HepG2 (cell line): ENCODE data around the gene LIF. TPM values are rescaled to one million over a fixed set of nuclear protein-coding genes. Genes with fewer than 3 reads are reported as not detected.

Experiments
- ADNP ChIP-seq: sonication (generic); formaldehyde crosslinking; IDR thresholded peaks from 2 replicates; pipeline ENCODE4 v1.4.0; 2020; ENCODE audit warnings: missing genetic modification reagents
- CAMTA2 ChIP-seq: sonication (generic); formaldehyde crosslinking; IDR thresholded peaks from 2 replicates; pipeline ENCODE4 v1.4.0; 2020; ENCODE audit warnings: mild to moderate bottlenecking, missing genetic modification reagents, borderline replicate concordance
- CENPBD1 ChIP-seq: sonication (generic); formaldehyde crosslinking; IDR thresholded peaks from 2 replicates; pipeline ENCODE4 v1.8.0; 2022; ENCODE audit warnings: missing genetic modification reagents, low read depth, mild to moderate bottlenecking, borderline replicate concordance
- CREB3 ChIP-seq: sonication (generic); formaldehyde crosslinking; IDR thresholded peaks from 2 replicates; pipeline ENCODE4 v1.5.0; 2020; ENCODE audit warnings: missing genetic modification reagents
- DDIT3 ChIP-seq: sonication (generic); formaldehyde crosslinking; IDR thresholded peaks from 2 replicates; pipeline ENCODE4 v1.4.0; 2020; ENCODE audit warnings: mild to moderate bottlenecking, missing genetic modification reagents
- EEA1 ChIP-seq: sonication (generic); formaldehyde crosslinking; IDR thresholded peaks from 2 replicates; pipeline ENCODE4 v1.5.1; 2020; ENCODE audit warnings: mild to moderate bottlenecking, missing genetic modification reagents, borderline replicate concordance
- ELK4 ChIP-seq: sonication (generic); formaldehyde crosslinking; IDR thresholded peaks from 2 replicates; pipeline ENCODE4 v1.9.0; 2021; ENCODE audit warnings: missing genetic modification reagents, borderline replicate concordance
- FOXK2 ChIP-seq: fragments of 450-650 bp; IDR thresholded peaks from 2 replicates; pipeline ENCODE4 v1.6.1; 2016
- GTF2F1 ChIP-seq: fragments of 150-350 bp; IDR thresholded peaks from 2 replicates; pipeline ENCODE4 v1.6.1; 2014; ENCODE audit warnings: low read length
- NCOA2 ChIP-seq: sonication (generic); formaldehyde crosslinking; IDR thresholded peaks from 2 replicates; pipeline ENCODE4 v1.8.0; 2022; ENCODE audit warnings: inconsistent platforms
- PRDM4 ChIP-seq: sonication (generic); formaldehyde crosslinking; IDR thresholded peaks from 2 replicates; pipeline ENCODE4 v1.9.0; 2021; ENCODE audit warnings: missing genetic modification reagents, borderline replicate concordance
- SSRP1 ChIP-seq: IDR thresholded peaks from 2 replicates; pipeline ENCODE4 v1.6.1; 2016; ENCODE audit warnings: control low read depth
- ZBTB20 ChIP-seq: sonication (generic); formaldehyde crosslinking; IDR thresholded peaks from 2 replicates; pipeline ENCODE4 v1.8.1; 2023; ENCODE audit warnings: missing genetic modification reagents, low read depth, mild to moderate bottlenecking, borderline replicate concordance
- ZBTB46 ChIP-seq: sonication (generic); formaldehyde crosslinking; IDR thresholded peaks from 2 replicates; pipeline ENCODE4 v1.4.0; 2020; ENCODE audit warnings: mild to moderate bottlenecking, missing genetic modification reagents, borderline replicate concordance
- ZNF274 ChIP-seq: sonication (generic); formaldehyde crosslinking; IDR thresholded peaks from 2 replicates; pipeline ENCODE4 v1.5.1; 2020; ENCODE audit warnings: mild to moderate bottlenecking, missing genetic modification reagents
- ZNF3 ChIP-seq: IDR thresholded peaks from 2 replicates; pipeline ENCODE4 v1.7.0; 2017; ENCODE audit warnings: inconsistent platforms
- ZNF335 ChIP-seq: sonication (generic); formaldehyde crosslinking; IDR thresholded peaks from 2 replicates; pipeline ENCODE4 v1.4.0; 2020; ENCODE audit warnings: missing genetic modification reagents
- ZNF512B ChIP-seq: sonication (generic); formaldehyde crosslinking; IDR thresholded peaks from 2 replicates; pipeline ENCODE4 v1.5.1; 2020; ENCODE audit warnings: missing genetic modification reagents, mild to moderate bottlenecking, borderline replicate concordance
- ZNF615 ChIP-seq: sonication (generic); formaldehyde crosslinking; IDR thresholded peaks from 2 replicates; pipeline ENCODE4 v1.5.0; 2020; ENCODE audit warnings: mild to moderate bottlenecking, missing genetic modification reagents, borderline replicate concordance
- polyA plus RNA-seq, 8 experiments: library from polyadenylated mRNA; depleted of rRNA in 3 of 8; stranded (reverse) in 7 of 8; unstranded in 1 of 8; fragments of >200 nt; fragmentation: Illumina TruSeq in 4 of 8; extraction: Trizol in 4 of 8; gene quantifications; 2 replicates each; pipeline versions ENCODE4 v1.2.1 to v1.2.3, GENCODE V29; 2011 to 2016; ENCODE audit warnings: low read depth in 4 of 8, missing spikeins in 1 of 8, mixed read lengths in 1 of 8; ENCODE audit not compliant: insufficient read depth in 1 of 8
- total RNA-seq, 5 experiments: library from RNA; depleted of rRNA; stranded (reverse); fragments of >200 nt; fragmentation: Illumina TruSeq; extraction: Trizol; gene quantifications; 2 replicates each; pipeline ENCODE4 v1.2.3, GENCODE V29; 2016; ENCODE audit warnings: low read depth in 1 of 5

LIF gene
- total and polyA plus RNA-seq, 2 of the 13 experiments (the other 11 are each of a cell fraction or from before 2014, with no cell fraction given), result 3.6 to 8.5 TPM

GRCh38 chr22:30286813-30287647, 40.5 kb upstream of the LIF start (continued):
- TF ChIP-seq ZNF512B (CRISPR knock-in tag) (no peak), ZNF335 (CRISPR knock-in tag) (no peak), SSRP1 (no peak), ZBTB46 (no peak), ADNP (CRISPR knock-in tag) (no peak), EEA1 (CRISPR knock-in tag) (no peak), ZNF274 (CRISPR knock-in tag) (no peak), NCOA2 (CRISPR knock-in tag) (0 out of 2 replicates have a peak, but pooled peaks have one; percentile 16), CENPBD1 (no peak), CAMTA2 (CRISPR knock-in tag) (no peak), PRDM4 (CRISPR knock-in tag) (no peak), FOXK2 (no peak), ZBTB20 (CRISPR knock-in tag) (no peak), ZNF615 (CRISPR knock-in tag) (no peak), DDIT3 (CRISPR knock-in tag) (no peak), CREB3 (no peak), GTF2F1 (no peak), ZNF3 (CRISPR knock-in tag) (no peak), ELK4 (CRISPR knock-in tag) (no peak)
